Duodenal mucosa (tissue), 2 donors: ENCODE data around the gene SRCIN1.

ENCODE experiments used
- H3K27ac ChIP-seq: one replicate; pipeline ENCODE4 v1.7.0; 2013; ENCODE audit warnings: low read depth, low read length
- H3K27me3 ChIP-seq, 2 donors: one replicate each; pipeline ENCODE4 v1.7.0; 2013; ENCODE audit warnings: low read length in 2 of 2, control low read depth in 1 of 2; ENCODE audit not compliant: insufficient read depth in 2 of 2, control insufficient read depth in 1 of 2
- H3K36me3 ChIP-seq, 2 donors: one replicate each; pipeline ENCODE4 v1.7.0; 2013; ENCODE audit warnings: low read length in 2 of 2, control low read depth in 1 of 2; ENCODE audit not compliant: insufficient read depth in 2 of 2, control insufficient read depth in 1 of 2
- H3K4me1 ChIP-seq, 2 donors: one replicate each; pipeline ENCODE4 v1.7.0; 2013; ENCODE audit warnings: low read length in 2 of 2, control low read depth in 1 of 2; ENCODE audit not compliant: insufficient read depth in 2 of 2, control insufficient read depth in 1 of 2
- H3K4me3 ChIP-seq, 2 donors: one replicate each; pipeline ENCODE4 v1.7.0; 2013; ENCODE audit warnings: low read length in 2 of 2, low read depth in 1 of 2
- H3K9ac ChIP-seq, 2 donors: one replicate each; pipeline ENCODE4 v1.7.0; 2013; ENCODE audit warnings: low read length in 2 of 2, low read depth in 1 of 2
- H3K9me3 ChIP-seq, 2 donors: one replicate each; pipeline ENCODE4 v1.7.0; 2013; ENCODE audit warnings: low read length in 2 of 2, control low read depth in 1 of 2; ENCODE audit not compliant: control insufficient read depth in 1 of 2

SRCIN1 gene

DNA sequence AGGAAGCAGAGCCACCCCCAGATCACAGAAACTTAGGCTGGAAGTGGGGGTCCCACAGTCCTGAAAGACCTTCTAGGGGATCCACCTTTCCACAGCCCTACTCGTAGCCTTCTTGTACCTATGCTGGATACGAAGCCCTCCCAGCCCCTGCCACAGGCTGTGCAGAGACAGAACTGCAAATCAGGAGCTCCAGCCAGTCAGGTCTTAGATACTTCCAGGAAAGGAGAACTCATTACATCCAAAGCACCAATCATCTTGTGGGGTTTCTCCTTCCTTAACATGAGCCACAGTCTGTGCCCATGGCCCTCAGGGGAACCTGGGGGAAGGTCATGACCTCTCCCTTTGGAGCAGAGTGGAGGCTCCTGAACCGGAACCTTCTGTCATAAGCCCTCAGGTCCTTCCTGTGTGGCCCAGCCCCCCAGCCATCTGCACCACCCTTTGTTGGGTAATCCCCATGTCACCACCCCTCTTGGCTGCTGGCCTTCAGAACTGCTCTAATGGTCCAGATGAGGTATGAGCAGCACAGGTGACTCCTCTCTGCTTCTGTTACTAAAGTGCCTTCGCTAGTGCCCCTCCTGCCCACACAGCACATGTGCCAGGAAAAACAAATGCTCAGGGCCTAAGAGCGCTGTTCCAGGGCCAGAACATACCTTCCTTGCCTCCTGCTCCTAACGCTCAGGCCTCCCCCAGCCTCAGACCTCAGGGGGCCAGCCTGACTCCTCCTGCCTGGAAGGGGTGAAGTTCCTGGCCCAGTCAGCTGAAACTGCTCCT is 14.6 kb downstream of the SRCIN1 start:
- Histone ChIP-seq H3K27me3 (peaks cover 21 to 49% of the 10 kb centered on the region in 2 donors), H3K4me3 (no peak overlapping the region), H3K27ac (no peak overlapping the region), H3K36me3 (no peaks in the 10 kb centered on the region), H3K4me1 (peaks cover 8 to 13% of the 10 kb centered on the region in 2 donors), H3K9me3 (no peaks in the 10 kb centered on the region), H3K9ac (no peak overlapping the region)

GRCh38 chr17:38589462-38590114 is 16.2 kb downstream of the SRCIN1 start:
- Histone ChIP-seq H3K36me3 (no peaks in the 10 kb centered on the region), H3K9me3 (no peaks in the 10 kb centered on the region), H3K4me1 (peaks cover 8 to 21% of the 10 kb centered on the region in 2 donors), H3K4me3 (no peak overlapping the region), H3K27ac (no peak overlapping the region), H3K27me3 (peaks cover 25 to 55% of the 10 kb centered on the region in 2 donors), H3K9ac (no peak overlapping the region)

- Histone ChIP-seq H3K36me3 (no peaks in the 10 kb centered on the region), H3K27ac (no peak overlapping the region), H3K9ac (no peak overlapping the region), H3K9me3 (no peaks in the 10 kb centered on the region), H3K4me3 (no peak overlapping the region), H3K4me1 (peaks cover 12 to 23% of the 10 kb centered on the region in 2 donors), H3K27me3 (peaks cover 26 to 54% of the 10 kb centered on the region in 2 donors)
Measured at GRCh38 chr17:38588788-38589174, 17.0 kb downstream of the SRCIN1 start.

- H3K9ac ChIP-seq: no peak overlapping the region
- H3K4me1 ChIP-seq: peaks cover 12 to 23% of the 10 kb centered on the region in 2 donors
- H3K4me3 ChIP-seq: no peak overlapping the region
- H3K9me3 ChIP-seq: no peaks in the 10 kb centered on the region
- peaks cover 27 to 49% of the 10 kb centered on the region in 2 donors for H3K27me3 ChIP-seq
- H3K36me3 ChIP-seq: no peaks in the 10 kb centered on the region
- no peak overlapping the region for H3K27ac ChIP-seq
Measured at GRCh38 chr17:38587947-38588787, 17.6 kb downstream of the SRCIN1 start.

DNA sequence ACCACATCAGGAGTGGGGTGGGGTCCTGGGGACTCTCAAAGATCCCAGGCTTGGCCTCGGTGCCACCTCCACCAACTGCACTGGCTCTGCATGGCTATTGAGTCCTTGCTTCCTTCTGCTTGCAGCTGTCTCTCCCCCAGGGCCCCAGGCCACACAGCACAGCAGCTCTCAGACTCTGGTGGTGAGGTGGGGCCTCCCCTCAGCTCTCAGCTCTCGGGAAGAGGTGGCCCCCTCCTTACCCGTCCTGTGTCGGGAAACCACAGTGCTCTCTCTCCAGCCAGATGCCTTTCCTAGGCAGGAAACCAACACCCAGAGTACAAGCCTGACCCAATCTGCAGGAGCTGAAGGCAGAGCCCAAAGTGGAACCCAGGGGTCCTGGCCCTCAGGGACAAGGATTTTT is 18.5 kb downstream of the SRCIN1 start:
- peaks cover 12 to 23% of the 10 kb centered on the region in 2 donors for H3K4me1 ChIP-seq
- H3K27me3 ChIP-seq: peaks cover 28 to 42% of the 10 kb centered on the region in 2 donors
- no peaks in the 10 kb centered on the region for H3K36me3 ChIP-seq
- no peaks in the 10 kb centered on the region for H3K9me3 ChIP-seq
- no peak overlapping the region for H3K27ac ChIP-seq
- H3K9ac ChIP-seq: no peak overlapping the region
- no peak overlapping the region for H3K4me3 ChIP-seq

DNA sequence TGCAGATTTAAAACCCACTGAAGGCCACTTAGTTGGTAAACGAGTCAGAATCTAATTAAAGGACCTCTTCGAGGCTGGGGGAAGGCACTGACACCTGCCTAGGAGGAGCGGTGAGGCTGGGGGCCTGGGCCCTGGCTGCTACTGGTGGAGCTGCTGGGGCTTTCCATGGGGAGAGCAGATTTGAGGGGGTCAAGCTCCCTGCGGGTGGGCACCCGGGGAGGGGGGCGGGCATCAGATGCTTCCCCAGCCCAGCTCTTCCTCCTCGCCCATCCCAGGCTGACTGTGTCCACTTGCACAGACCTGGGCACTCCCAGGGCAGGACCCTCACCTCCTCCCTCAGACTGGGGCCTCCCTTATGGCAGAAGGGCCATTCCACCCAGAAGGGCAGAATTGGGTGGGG is 19.0 kb downstream of the SRCIN1 start:
- Histone ChIP-seq H3K4me1 (peaks cover 12 to 19% of the 10 kb centered on the region in 2 donors), H3K9ac (no peak overlapping the region), H3K27ac (no peak overlapping the region), H3K27me3 (peaks cover 30 to 41% of the 10 kb centered on the region in 2 donors), H3K36me3 (no peaks in the 10 kb centered on the region), H3K4me3 (no peak overlapping the region), H3K9me3 (no peaks in the 10 kb centered on the region)

DNA sequence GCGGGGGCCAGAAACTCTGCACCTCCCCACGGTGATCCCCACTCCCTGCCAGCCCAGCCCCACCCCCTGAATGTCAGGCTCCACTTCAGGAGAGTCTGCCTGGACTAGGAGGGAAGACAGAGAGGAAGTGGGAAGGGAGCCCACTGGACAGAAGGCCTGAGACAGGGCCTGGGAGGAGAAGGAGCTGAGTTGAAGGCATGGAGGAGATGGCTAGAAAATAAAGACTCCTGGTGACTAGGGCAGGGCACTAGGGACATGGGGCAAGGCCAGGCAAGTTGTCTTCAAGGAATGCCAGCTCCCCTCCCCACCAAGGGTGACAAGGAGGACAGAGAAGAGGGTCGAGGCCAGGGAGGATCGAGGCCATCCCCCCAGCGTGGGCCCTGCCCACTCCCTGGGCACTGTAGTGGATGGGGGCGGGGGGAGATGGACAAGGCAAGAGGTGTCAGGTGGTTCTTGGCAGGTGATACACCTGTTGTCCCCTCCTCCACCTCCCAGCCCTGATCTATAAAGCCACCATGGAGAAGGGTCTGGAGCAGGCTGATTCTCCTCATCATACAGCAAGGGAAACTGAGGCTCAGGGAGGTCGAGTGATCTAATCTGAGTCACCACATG is 19.7 kb downstream of the SRCIN1 start:
- Histone ChIP-seq H3K4me3 (no peak overlapping the region), H3K27ac (no peak overlapping the region), H3K27me3 (peaks cover 32 to 39% of the 10 kb centered on the region in 2 donors), H3K4me1 (peaks cover 5 to 12% of the 10 kb centered on the region in 2 donors), H3K36me3 (no peaks in the 10 kb centered on the region), H3K9me3 (no peaks in the 10 kb centered on the region), H3K9ac (no peak overlapping the region)

GRCh38 chr17:38585056-38585917 is 20.5 kb downstream of the SRCIN1 start:
- Histone ChIP-seq H3K27me3 (peaks cover 37 to 38% of the 10 kb centered on the region in 2 donors), H3K4me3 (no peak overlapping the region), H3K9ac (no peak overlapping the region), H3K4me1 (peaks cover 4 to 11% of the 10 kb centered on the region in 2 donors), H3K27ac (no peak overlapping the region), H3K36me3 (no peaks in the 10 kb centered on the region), H3K9me3 (no peaks in the 10 kb centered on the region)

- H3K4me1 ChIP-seq: peaks cover 4 to 11% of the 10 kb centered on the region in 2 donors
- no peak overlapping the region for H3K27ac ChIP-seq
- no peak overlapping the region for H3K9ac ChIP-seq
- no peaks in the 10 kb centered on the region for H3K36me3 ChIP-seq
- peaks cover 43 to 46% of the 10 kb centered on the region in 2 donors for H3K27me3 ChIP-seq
- no peak overlapping the region for H3K4me3 ChIP-seq
- H3K9me3 ChIP-seq: no peaks in the 10 kb centered on the region
Measured at GRCh38 chr17:38584350-38584925, 21.3 kb downstream of the SRCIN1 start.
